ENCODE measurements around the gene GORAB. TPM values are rescaled to one million over a fixed set of nuclear protein-coding genes. Genes with fewer than 3 reads are reported as not detected.

The GORAB gene
- polyA plus RNA-seq, 1 experiment, result 7.6 TPM

GRCh38 chr1:170494369-170494768 lies 37.6 kb upstream of the GORAB start:
- no peak overlapping the region for H3K4me3 ChIP-seq (ENCODE audit: low read depth, low read length)
- ChIA-PET POLR2A (no interaction called here), CTCF (no interaction called here)
- no peak for TF ChIP-seq CTCF (IDR thresholded peaks at IDR 0.05; ENCODE audit: insufficient read depth, low read depth, low read length)
- H3K27me3 ChIP-seq (ENCODE audit: control insufficient read depth, insufficient read depth, low read length), result no peaks in the 10 kb centered on the region
- no peak for DNase-seq (ENCODE audit: low read depth)
- H3K36me3 ChIP-seq (ENCODE audit: control insufficient read depth, insufficient read depth, low read length), result no peaks in the 10 kb centered on the region

- Histone ChIP-seq H3K4me3 (ENCODE audit: low read depth, low read length) (no peak overlapping the region), H3K36me3 (ENCODE audit: control insufficient read depth, insufficient read depth, low read length) (no peaks in the 10 kb centered on the region), H3K27me3 (ENCODE audit: control insufficient read depth, insufficient read depth, low read length) (no peaks in the 10 kb centered on the region)
- TF ChIP-seq CTCF (IDR thresholded peaks at IDR 0.05; ENCODE audit: insufficient read depth, low read depth, low read length), result no peak
- ChIA-PET CTCF (interaction anchor here (1.2 kb wide), 1 partner anchor 57 kb away, joined by 3 read pairs; no protein-coding TSS in a partner anchor), POLR2A (no interaction called here)
- DNase-seq (ENCODE audit: low read depth), result no peak
Observed at GRCh38 chr1:170495006-170495405, 37.0 kb upstream of the GORAB start.

- CTCF ChIA-PET, result no interaction called here
- DNase-seq (ENCODE audit: low read depth), result no peak
- H3K36me3 ChIP-seq (ENCODE audit: control insufficient read depth, insufficient read depth, low read length), result no peaks in the 10 kb centered on the region
- POLR2A ChIA-PET, result no interaction called here
- H3K27me3 ChIP-seq (ENCODE audit: control insufficient read depth, insufficient read depth, low read length), result no peaks in the 10 kb centered on the region
- no peak overlapping the region for H3K4me3 ChIP-seq (ENCODE audit: low read depth, low read length)
- no peak for TF ChIP-seq CTCF (IDR thresholded peaks at IDR 0.05; ENCODE audit: insufficient read depth, low read depth, low read length)
Observed at GRCh38 chr1:170498876-170499275, 33.1 kb upstream of the GORAB start.

GRCh38 chr1:170503665-170504064 lies 28.3 kb upstream of the GORAB start:
- no peak overlapping the region for H3K4me3 ChIP-seq (ENCODE audit: low read depth, low read length)
- H3K36me3 ChIP-seq (ENCODE audit: control insufficient read depth, insufficient read depth, low read length), result no peaks in the 10 kb centered on the region
- POLR2A ChIA-PET, result no interaction called here
- CTCF ChIA-PET, result no interaction called here
- no peaks in the 10 kb centered on the region for H3K27me3 ChIP-seq (ENCODE audit: control insufficient read depth, insufficient read depth, low read length)
- TF ChIP-seq CTCF (IDR thresholded peaks at IDR 0.05; ENCODE audit: insufficient read depth, low read depth, low read length), result no peak
- DNase-seq (ENCODE audit: low read depth), result no peak

GRCh38 chr1:170510163-170510562 lies 21.8 kb upstream of the GORAB start:
- Histone ChIP-seq H3K36me3 (ENCODE audit: control insufficient read depth, insufficient read depth, low read length) (no peaks in the 10 kb centered on the region), H3K4me3 (ENCODE audit: low read depth, low read length) (no peak overlapping the region), H3K27me3 (ENCODE audit: control insufficient read depth, insufficient read depth, low read length) (no peaks in the 10 kb centered on the region)
- no peak for DNase-seq (ENCODE audit: low read depth)
- TF ChIP-seq CTCF (IDR thresholded peaks at IDR 0.05; ENCODE audit: insufficient read depth, low read depth, low read length), result no peak
- ChIA-PET POLR2A (no interaction called here), CTCF (no interaction called here)

Data from BJ (cell line).